Measurements from ENCODE around the gene ADARB2.

- TF ChIP-seq EP300 (IDR thresholded peaks at IDR 0.05; ENCODE audit: borderline replicate concordance in 1 of 2, low read depth in 1 of 2, low read length in 1 of 2) (no peak), CTCF (IDR thresholded peaks at IDR 0.05) (no peak), MEF2A (IDR thresholded peaks at IDR 0.05; ENCODE audit: borderline replicate concordance, low read depth) (no peak), RCOR1 (IDR thresholded peaks at IDR 0.05; ENCODE audit: low read length) (no peak), MXI1 (IDR thresholded peaks at IDR 0.05; ENCODE audit: low read depth, low read length) (no peak), RAD21 (IDR thresholded peaks at IDR 0.05; ENCODE audit: low read length) (no peak), SMC3 (IDR thresholded peaks at IDR 0.05; ENCODE audit: low read depth, low read length) (no peak)
Measured at GRCh38 chr10:1141261-1141660, 596.1 kb downstream of the ADARB2 start.
